ENCODE measurements around the gene KMT2E. TPM values are rescaled to one million over a fixed set of nuclear protein-coding genes. Genes with fewer than 3 reads are reported as not detected.

Gene KMT2E
- total RNA-seq, 2 donors from 2014 or later: 83.7 to 102 TPM

DNA sequence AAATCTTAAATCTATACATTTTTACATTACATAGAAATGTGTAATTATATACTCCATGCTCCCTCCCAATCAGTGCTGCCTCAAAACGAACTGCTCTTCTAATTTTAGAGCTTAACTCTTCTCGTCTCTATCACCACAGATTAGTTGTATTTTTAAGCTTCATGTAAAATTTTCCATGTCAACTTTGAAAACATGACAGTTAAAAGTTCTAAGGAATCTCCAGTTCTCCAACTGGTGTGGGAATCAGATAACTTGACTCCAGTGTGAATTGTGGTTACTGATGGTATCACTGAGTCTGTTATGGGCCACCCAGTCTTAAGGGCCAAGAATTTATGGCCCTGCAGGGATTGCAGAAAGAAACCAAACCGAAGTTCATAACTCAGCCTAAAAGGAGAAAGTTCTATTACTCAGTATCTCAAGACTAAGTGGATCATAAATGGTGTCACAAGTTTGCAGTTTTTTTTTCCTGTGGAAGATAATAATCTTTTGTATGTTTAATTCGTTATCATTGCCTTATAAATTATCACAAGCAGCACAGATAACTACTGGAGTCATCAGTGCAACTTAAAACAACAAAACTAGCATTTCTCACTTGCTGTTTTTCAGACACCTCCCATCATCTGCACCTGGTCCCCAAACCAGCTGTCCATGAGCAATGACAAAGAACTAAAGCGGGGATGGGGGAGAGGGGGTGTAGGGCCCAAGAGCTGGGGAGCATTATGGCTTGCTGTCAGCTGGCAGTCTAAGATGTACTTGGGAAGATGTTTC is 31.5 kb upstream of the KMT2E start:
- Histone ChIP-seq H3K9me3 (no peaks in the 10 kb centered on the region), H3K27ac (peak overlapping the region; percentile 97 to 98), H3K4me1 (replicated peaks) (peaks cover 42% of the 10 kb centered on the region), H3K36me3 (no peaks in the 10 kb centered on the region), H3K27me3 (replicated peaks; ENCODE audit: insufficient read depth) (no peaks in the 10 kb centered on the region), H3K4me3 (peak overlapping the region in 1 of 2 donors; percentile 55)
- intact Hi-C loops (cut with DNase I): loop anchor here (2.0 kb wide), 1 partner anchor 28 kb away; no protein-coding TSS in a partner anchor
- no peak for DNase-seq (ENCODE audit: low spot score)
- 15% methylated on average over 5 of the region's 5 CpGs for WGBS
- TF ChIP-seq POLR2AphosphoS5 (IDR thresholded peaks at IDR 0.05) (peak; percentile 28), POLR2A (IDR thresholded peaks at IDR 0.05) (no peak)

GRCh38 chr7:104983076-104983577 is 30.9 kb upstream of the KMT2E start:
- Histone ChIP-seq H3K4me1 (replicated peaks) (peaks cover 36% of the 10 kb centered on the region), H3K27ac (peak overlapping the region; percentile 97 to 98), H3K36me3 (no peaks in the 10 kb centered on the region), H3K9me3 (no peaks in the 10 kb centered on the region), H3K4me3 (peak overlapping the region; percentile 48 to 55), H3K27me3 (replicated peaks; ENCODE audit: insufficient read depth) (no peaks in the 10 kb centered on the region)
- no peak for DNase-seq (ENCODE audit: low spot score)
- intact Hi-C loops (cut with DNase I): loop anchor here (2.0 kb wide), 1 partner anchor 28 kb away; no protein-coding TSS in a partner anchor
- WGBS: 8% methylated on average over 13 of the region's 13 CpGs
- TF ChIP-seq POLR2AphosphoS5 (IDR thresholded peaks at IDR 0.05): no peak
- no peak for TF ChIP-seq CTCF (IDR thresholded peaks at IDR 0.05)
- no peak for TF ChIP-seq POLR2A (IDR thresholded peaks at IDR 0.05)

DNA sequence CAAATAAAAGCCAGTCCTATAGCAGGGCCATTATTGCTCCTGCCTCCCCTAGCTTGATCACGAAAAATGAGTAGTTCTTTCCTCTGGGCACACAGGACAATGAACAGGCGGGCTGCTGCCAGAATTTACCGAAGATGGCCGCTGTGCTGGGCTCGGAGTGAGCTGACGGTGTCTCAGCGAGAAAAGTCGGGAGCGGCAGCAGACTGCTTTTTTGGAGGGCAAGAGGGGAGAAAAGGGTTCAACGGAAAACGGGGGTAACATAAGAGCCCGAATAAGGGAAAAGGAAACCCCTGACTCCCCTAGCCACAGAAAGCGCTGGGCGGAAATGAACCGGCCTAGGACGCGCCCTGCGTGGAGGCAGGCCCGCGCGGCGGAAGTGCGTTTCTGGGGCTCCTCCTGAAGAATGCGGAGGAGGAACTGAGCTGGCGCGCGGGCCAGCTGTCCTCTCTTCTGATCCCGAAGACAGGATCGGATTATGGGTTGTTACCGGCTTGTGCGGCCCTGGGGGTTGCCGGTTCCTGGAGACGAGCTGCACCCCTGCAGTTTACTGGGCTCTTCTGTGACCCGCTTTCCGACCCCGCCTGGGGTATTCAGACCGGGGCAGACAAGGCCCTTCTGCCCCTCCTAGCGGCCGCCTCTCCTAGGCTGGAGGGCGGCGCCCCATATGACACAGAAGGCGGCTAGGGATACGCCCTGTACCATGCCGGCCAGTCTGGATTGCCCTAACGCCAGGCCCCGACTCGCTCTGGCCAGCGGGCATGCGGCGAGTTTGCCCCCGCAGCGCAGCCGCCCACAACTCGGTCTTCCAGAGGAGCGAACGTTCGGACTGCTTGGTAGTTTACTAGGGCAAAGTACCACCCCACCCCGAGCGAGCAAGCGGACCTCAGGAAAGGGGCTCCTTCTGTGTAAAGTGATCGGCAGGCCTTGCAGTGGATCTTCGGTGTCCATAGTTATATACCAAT is 30.1 kb upstream of the KMT2E start:
- peak; percentile 61 for TF ChIP-seq POLR2A (IDR thresholded peaks at IDR 0.05)
- TF ChIP-seq CTCF (IDR thresholded peaks at IDR 0.05): peak in 3 of 4 experiments; percentile 18 to 82 (median 79)
- peak; percentile 83 for TF ChIP-seq POLR2AphosphoS5 (IDR thresholded peaks at IDR 0.05)
- no peaks in the 10 kb centered on the region for H3K27me3 ChIP-seq (replicated peaks; ENCODE audit: insufficient read depth)
- no peaks in the 10 kb centered on the region for H3K9me3 ChIP-seq
- intact Hi-C loops (cut with DNase I): loop anchor here (2.0 kb wide), 1 partner anchor 27 kb away; no protein-coding TSS in a partner anchor
- peaks cover 32% of the 10 kb centered on the region for H3K4me1 ChIP-seq (replicated peaks)
- peak overlapping the region; percentile 48 to 55 for H3K4me3 ChIP-seq
- H3K36me3 ChIP-seq: no peaks in the 10 kb centered on the region
- H3K27ac ChIP-seq: peak overlapping the region; percentile 97 to 98
- DNase-seq (ENCODE audit: low spot score): peak; percentile 86
- under 1% methylated on average over 46 of the region's 62 CpGs for WGBS

GRCh38 chr7:104984585-104985258 is 29.3 kb upstream of the KMT2E start:
- intact Hi-C loops (cut with DNase I): no loop called here
- no peak for TF ChIP-seq POLR2AphosphoS5 (IDR thresholded peaks at IDR 0.05)
- no peak for TF ChIP-seq POLR2A (IDR thresholded peaks at IDR 0.05)
- no peak for TF ChIP-seq CTCF (IDR thresholded peaks at IDR 0.05)
- peaks cover 28% of the 10 kb centered on the region for H3K4me1 ChIP-seq (replicated peaks)

More at GRCh38 chr7:104984585-104985258, 29.3 kb upstream of the KMT2E start:
- Histone ChIP-seq H3K27ac (peak overlapping the region; percentile 97 to 98), H3K27me3 (replicated peaks; ENCODE audit: insufficient read depth) (no peaks in the 10 kb centered on the region), H3K4me3 (peak overlapping the region in 1 of 2 donors; percentile 55), H3K36me3 (no peaks in the 10 kb centered on the region), H3K9me3 (no peaks in the 10 kb centered on the region)
- no peak for DNase-seq (ENCODE audit: low spot score)
- WGBS: 29% methylated on average over 7 of the region's 7 CpGs

Measured in prostate gland (tissue), 2 donors.